ENCODE measurements around the gene LZTS2. TPM values are rescaled to one million over a fixed set of nuclear protein-coding genes. Genes with fewer than 3 reads are reported as not detected.
"Not testable (repeated sequence)": the region's sequence is repeated elsewhere in the genome, so short reads cannot be mapped to it uniquely, and the experiment has no call there.

Gene LZTS2
- total RNA-seq, 1 donor from 2014 or later: 19.2 TPM

- intact Hi-C loops (cut with micrococcal nuclease): no loop called here
- Mint-ChIP-seq H3K4me3 (ENCODE audit: low read depth) (peak overlapping the region; percentile 49), H3K36me3 (ENCODE audit: low read depth) (no peaks in the 10 kb centered on the region)
These were observed 28.4 kb upstream of the LZTS2 start for GRCh38 chr10:100970914-100971811.

GRCh38 chr10:100972115-100972903, 27.3 kb upstream of the LZTS2 start:
- H3K27ac Mint-ChIP-seq: no peak overlapping the region
- DNase-seq (ENCODE audit: low spot score): no peak
- no peak overlapping the region for H3K4me3 Mint-ChIP-seq (ENCODE audit: low read depth)
- H3K36me3 Mint-ChIP-seq (ENCODE audit: low read depth): no peaks in the 10 kb centered on the region
- no peaks in the 10 kb centered on the region for H3K9me3 Mint-ChIP-seq
- intact Hi-C loops (cut with micrococcal nuclease): no loop called here
- H3K27me3 Mint-ChIP-seq (ENCODE audit: low read depth): no peaks in the 10 kb centered on the region
- H3K4me1 Mint-ChIP-seq (ENCODE audit: low read depth): peaks cover 2% of the 10 kb centered on the region

More at GRCh38 chr10:100970914-100971811, 28.4 kb upstream of the LZTS2 start:
- no peaks in the 10 kb centered on the region for H3K27me3 Mint-ChIP-seq (ENCODE audit: low read depth)
- peaks cover 2% of the 10 kb centered on the region for H3K4me1 Mint-ChIP-seq (ENCODE audit: low read depth)
- no peak overlapping the region for H3K27ac Mint-ChIP-seq
- DNase-seq (ENCODE audit: low spot score): no peak
- H3K9me3 Mint-ChIP-seq: no peaks in the 10 kb centered on the region

DNA sequence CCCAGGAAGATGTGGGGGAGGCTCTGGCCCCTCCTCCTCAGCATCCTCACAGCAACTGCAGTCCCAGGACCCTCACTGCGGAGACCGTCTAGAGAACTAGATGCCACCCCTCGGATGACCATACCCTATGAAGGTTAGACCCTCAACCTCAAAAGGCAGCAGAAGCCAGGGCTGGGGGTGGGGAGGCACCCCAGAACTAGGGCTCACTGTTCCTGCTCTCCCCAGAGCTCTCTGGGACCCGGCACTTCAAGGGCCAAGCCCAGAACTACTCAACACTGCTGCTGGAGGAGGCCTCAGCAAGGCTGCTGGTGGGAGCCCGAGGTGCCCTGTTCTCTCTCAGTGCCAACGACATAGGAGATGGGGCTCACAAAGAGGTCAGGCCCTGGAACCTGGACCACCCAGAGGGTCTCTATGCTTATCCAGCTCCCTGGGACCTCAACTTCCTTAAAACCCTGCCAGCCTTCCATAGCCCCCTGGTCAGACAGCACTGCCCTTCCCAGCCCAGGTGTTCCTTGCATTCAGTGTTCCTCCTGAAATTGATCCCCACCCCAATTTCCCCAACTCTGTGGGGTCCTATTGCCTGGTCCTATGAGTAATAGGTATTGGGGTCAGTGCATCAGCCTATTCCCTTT, 26.6 kb upstream of the LZTS2 start:
- no peaks in the 10 kb centered on the region for H3K36me3 Mint-ChIP-seq (ENCODE audit: low read depth)
- H3K4me3 Mint-ChIP-seq (ENCODE audit: low read depth): no peak overlapping the region
- no peak for DNase-seq (ENCODE audit: low spot score)
- no peaks in the 10 kb centered on the region for H3K9me3 Mint-ChIP-seq
- H3K27ac Mint-ChIP-seq: no peak overlapping the region
- H3K27me3 Mint-ChIP-seq (ENCODE audit: low read depth): no peaks in the 10 kb centered on the region
- intact Hi-C loops (cut with micrococcal nuclease): no loop called here
- H3K4me1 Mint-ChIP-seq (ENCODE audit: low read depth): peaks cover 2% of the 10 kb centered on the region

GRCh38 chr10:100975397-100975796, 24.2 kb upstream of the LZTS2 start:
- intact Hi-C loops (cut with micrococcal nuclease); DNase-seq (ENCODE audit: low spot score); H3K36me3 Mint-ChIP-seq (ENCODE audit: low read depth); H3K27me3 Mint-ChIP-seq (ENCODE audit: low read depth); H3K4me1 Mint-ChIP-seq (ENCODE audit: low read depth); H3K27ac Mint-ChIP-seq; H3K9me3 Mint-ChIP-seq; H3K4me3 Mint-ChIP-seq (ENCODE audit: low read depth): not testable (repeated sequence)

DNA sequence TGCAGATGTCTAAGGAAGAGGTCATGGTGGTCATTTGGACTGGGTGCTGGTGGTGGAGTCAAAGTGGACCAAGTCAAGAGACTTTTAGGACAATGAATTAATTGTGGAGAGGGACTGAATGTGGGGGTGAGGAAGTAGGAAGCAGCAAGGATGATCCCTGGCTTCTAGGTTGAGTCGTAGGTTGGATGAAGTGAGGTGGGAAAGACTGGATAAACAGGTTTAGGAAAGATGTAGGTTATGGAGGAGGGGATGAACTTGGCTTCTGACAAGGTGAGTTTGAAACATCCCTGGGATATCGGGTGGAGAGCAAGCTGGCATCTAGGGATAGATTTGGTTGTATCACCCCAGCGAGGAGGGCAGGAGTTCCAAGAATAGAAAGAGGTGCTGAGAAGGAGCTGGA, 22.7 kb upstream of the LZTS2 start:
- Mint-ChIP-seq H3K4me1 (ENCODE audit: low read depth) (no peaks in the 10 kb centered on the region), H3K36me3 (ENCODE audit: low read depth) (no peaks in the 10 kb centered on the region), H3K4me3 (ENCODE audit: low read depth) (no peak overlapping the region), H3K27ac (no peak overlapping the region), H3K9me3 (no peaks in the 10 kb centered on the region), H3K27me3 (ENCODE audit: low read depth) (no peaks in the 10 kb centered on the region)
- intact Hi-C loops (cut with micrococcal nuclease): no loop called here
- no peak for DNase-seq (ENCODE audit: low spot score)

DNA sequence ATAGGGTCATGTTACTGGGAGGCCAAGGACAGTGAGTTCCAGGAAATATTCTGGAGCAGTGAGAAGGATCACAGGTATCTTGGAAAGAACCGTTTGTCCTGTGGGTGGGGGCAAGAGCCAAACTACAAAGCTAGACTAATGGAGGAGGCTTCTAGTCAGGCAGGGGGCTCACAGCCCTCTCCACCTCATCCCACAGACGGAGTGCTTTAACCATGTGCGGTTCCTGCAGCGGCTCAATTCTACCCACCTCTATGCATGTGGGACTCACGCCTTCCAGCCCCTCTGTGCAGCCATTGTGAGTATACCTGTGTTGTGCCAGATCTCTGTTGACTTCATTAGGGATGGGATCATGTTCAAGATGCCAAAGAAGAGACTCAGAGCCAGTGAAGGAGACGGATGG, 22.2 kb upstream of the LZTS2 start:
- no peak for DNase-seq (ENCODE audit: low spot score)
- intact Hi-C loops (cut with micrococcal nuclease): no loop called here
- H3K27ac Mint-ChIP-seq: no peak overlapping the region
- H3K27me3 Mint-ChIP-seq (ENCODE audit: low read depth): no peaks in the 10 kb centered on the region
- no peaks in the 10 kb centered on the region for H3K9me3 Mint-ChIP-seq
- H3K4me1 Mint-ChIP-seq (ENCODE audit: low read depth): no peaks in the 10 kb centered on the region
- H3K4me3 Mint-ChIP-seq (ENCODE audit: low read depth): no peak overlapping the region
- H3K36me3 Mint-ChIP-seq (ENCODE audit: low read depth): no peaks in the 10 kb centered on the region

DNA sequence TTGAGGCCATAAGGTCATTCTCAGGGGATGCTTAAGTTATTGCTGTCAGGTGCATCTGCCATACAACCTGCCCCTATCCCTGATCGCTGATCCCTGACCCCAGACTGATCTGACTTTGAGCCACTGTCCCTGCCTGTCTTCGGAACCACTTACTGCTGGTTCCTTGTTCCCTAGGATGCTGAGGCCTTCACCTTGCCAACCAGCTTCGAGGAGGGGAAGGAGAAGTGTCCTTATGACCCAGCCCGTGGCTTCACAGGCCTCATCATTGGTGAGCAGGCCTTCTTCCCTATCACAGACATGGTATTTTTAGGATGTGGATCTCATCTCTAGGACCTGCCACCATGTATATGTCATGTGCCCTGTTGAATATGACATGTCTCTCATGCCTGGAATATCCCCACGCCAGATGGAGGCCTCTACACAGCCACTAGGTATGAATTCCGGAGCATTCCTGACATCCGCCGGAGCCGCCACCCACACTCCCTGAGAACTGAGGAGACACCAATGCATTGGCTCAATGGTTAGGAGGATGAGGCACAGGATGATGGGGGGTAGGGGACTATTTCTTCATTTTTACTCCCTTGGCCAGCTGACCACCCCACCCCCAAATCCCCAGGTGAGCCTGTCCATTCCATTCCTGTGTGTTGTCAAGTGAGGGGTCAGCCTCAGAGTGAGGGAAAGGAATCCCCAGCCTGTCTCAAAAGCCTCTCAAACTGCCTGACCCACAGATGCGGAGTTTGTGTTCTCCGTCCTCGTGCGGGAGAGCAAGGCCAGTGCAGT, 21.3 kb upstream of the LZTS2 start:
- Mint-ChIP-seq H3K27ac (no peak overlapping the region), H3K27me3 (ENCODE audit: low read depth) (no peaks in the 10 kb centered on the region), H3K36me3 (ENCODE audit: low read depth) (no peaks in the 10 kb centered on the region), H3K4me1 (ENCODE audit: low read depth) (no peaks in the 10 kb centered on the region), H3K9me3 (no peaks in the 10 kb centered on the region), H3K4me3 (ENCODE audit: low read depth) (no peak overlapping the region)
- intact Hi-C loops (cut with micrococcal nuclease): no loop called here
- no peak for DNase-seq (ENCODE audit: low spot score)

DNA sequence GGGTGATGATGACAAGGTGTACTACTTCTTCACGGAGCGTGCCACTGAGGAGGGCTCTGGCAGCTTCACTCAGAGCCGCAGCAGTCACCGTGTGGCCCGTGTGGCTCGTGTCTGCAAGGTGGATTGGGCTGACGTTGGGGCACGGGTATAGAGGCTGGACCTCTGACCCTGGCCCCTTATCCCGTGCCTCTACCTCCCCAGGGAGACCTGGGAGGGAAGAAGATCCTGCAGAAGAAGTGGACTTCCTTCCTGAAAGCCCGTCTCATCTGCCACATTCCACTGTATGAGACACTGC, 20.8 kb upstream of the LZTS2 start:
- Mint-ChIP-seq H3K27me3 (ENCODE audit: low read depth) (no peaks in the 10 kb centered on the region), H3K27ac (no peak overlapping the region), H3K9me3 (no peaks in the 10 kb centered on the region), H3K4me3 (ENCODE audit: low read depth) (no peak overlapping the region), H3K36me3 (ENCODE audit: low read depth) (no peaks in the 10 kb centered on the region), H3K4me1 (ENCODE audit: low read depth) (no peaks in the 10 kb centered on the region)
- no peak for DNase-seq (ENCODE audit: low spot score)
- intact Hi-C loops (cut with micrococcal nuclease): no loop called here

- Mint-ChIP-seq H3K27ac (no peak overlapping the region), H3K9me3 (no peaks in the 10 kb centered on the region), H3K4me3 (ENCODE audit: low read depth) (no peak overlapping the region), H3K27me3 (ENCODE audit: low read depth) (no peaks in the 10 kb centered on the region), H3K36me3 (ENCODE audit: low read depth) (no peaks in the 10 kb centered on the region), H3K4me1 (ENCODE audit: low read depth) (no peaks in the 10 kb centered on the region)
- intact Hi-C loops (cut with micrococcal nuclease): no loop called here
- no peak for DNase-seq (ENCODE audit: low spot score)
These were observed 19.8 kb upstream of the LZTS2 start for GRCh38 chr10:100979791-100980272.

DNA sequence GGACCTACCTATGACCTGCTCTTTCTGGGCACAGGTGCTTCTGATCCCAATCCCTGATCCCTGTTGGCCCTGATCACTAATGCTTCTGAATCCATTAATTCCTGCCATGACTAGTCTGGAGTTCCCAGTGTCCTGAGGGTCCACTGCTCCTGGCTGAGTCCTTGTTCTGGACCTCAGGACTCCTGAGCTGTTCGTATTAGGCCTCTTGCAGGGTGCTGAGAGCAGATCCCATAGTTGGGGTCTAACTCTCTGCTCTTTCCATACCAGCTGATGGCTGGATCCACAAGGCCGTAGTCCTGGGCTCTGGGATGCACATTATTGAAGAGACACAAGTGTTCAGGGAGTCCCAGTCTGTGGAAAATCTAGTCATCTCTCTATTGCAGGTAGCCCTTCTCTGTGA, 19.3 kb upstream of the LZTS2 start:
- no peaks in the 10 kb centered on the region for H3K9me3 Mint-ChIP-seq
- H3K4me3 Mint-ChIP-seq (ENCODE audit: low read depth): no peak overlapping the region
- intact Hi-C loops (cut with micrococcal nuclease): no loop called here
- no peak overlapping the region for H3K27ac Mint-ChIP-seq
- no peaks in the 10 kb centered on the region for H3K36me3 Mint-ChIP-seq (ENCODE audit: low read depth)
- H3K4me1 Mint-ChIP-seq (ENCODE audit: low read depth): no peaks in the 10 kb centered on the region
- DNase-seq (ENCODE audit: low spot score): no peak
- no peaks in the 10 kb centered on the region for H3K27me3 Mint-ChIP-seq (ENCODE audit: low read depth)

- no peak overlapping the region for H3K4me3 Mint-ChIP-seq (ENCODE audit: low read depth)
- no peak for DNase-seq (ENCODE audit: low spot score)
- H3K27ac Mint-ChIP-seq: no peak overlapping the region
- intact Hi-C loops (cut with micrococcal nuclease): no loop called here
- no peaks in the 10 kb centered on the region for H3K27me3 Mint-ChIP-seq (ENCODE audit: low read depth)
- no peaks in the 10 kb centered on the region for H3K9me3 Mint-ChIP-seq
- peaks cover 3% of the 10 kb centered on the region for H3K36me3 Mint-ChIP-seq (ENCODE audit: low read depth)
- peaks cover 4% of the 10 kb centered on the region for H3K4me1 Mint-ChIP-seq (ENCODE audit: low read depth)
These were observed 18.9 kb upstream of the LZTS2 start for GRCh38 chr10:100980711-100981110.

DNA sequence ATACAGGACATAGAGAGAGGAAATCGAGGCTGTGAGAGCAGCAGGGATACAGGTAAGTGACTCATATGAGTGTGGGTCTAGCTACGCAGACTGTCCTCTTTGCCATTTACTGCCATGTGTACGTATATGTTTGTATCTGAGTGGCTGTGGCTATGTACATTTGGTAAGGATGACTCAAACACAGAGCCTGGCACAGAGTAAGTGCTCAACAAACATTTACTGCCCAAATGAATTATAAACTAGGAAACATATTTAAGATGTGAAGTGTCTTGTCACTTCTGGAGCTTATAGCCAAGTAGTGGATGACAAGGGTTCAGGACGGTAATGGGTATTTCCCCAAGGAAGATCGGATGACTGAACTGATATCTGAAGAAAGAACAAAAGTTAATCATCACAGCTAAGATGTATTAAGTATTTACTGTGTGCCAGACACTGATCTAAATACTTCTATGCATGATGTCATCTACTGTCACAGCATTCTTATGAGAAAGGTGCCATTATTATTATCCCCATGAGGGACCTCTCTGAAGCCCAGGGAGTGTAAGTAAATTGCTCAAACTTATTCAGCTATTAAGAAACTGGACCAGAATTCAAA, 18.3 kb upstream of the LZTS2 start:
- no peak for DNase-seq (ENCODE audit: low spot score)
- Mint-ChIP-seq H3K4me1 (ENCODE audit: low read depth) (peaks cover 5% of the 10 kb centered on the region), H3K27me3 (ENCODE audit: low read depth) (no peaks in the 10 kb centered on the region), H3K4me3 (ENCODE audit: low read depth) (no peak overlapping the region), H3K36me3 (ENCODE audit: low read depth) (peaks cover 5% of the 10 kb centered on the region), H3K27ac (no peak overlapping the region), H3K9me3 (no peaks in the 10 kb centered on the region)
- intact Hi-C loops (cut with micrococcal nuclease): no loop called here

Measured in activated T-helper 2 cell treated with anti-CD3 and anti-CD28 coated beads, Interferon-gamma antibody, Interleukin-2, Interleukin-4, amounts not matched to agents 10 μg/mL and 5 μg/mL and 100 μg/mL, durations not matched to agents 14 hours and 24 hours and 36 hours (primary cell).